Central memory CD8-positive, alpha-beta T cell (primary cell): Measurements from ENCODE around the gene IL19.
A peak's percentile ranks its signal among the peaks of the same experiment; 100 is the strongest.
"Not testable (repeated sequence)": the region's sequence is repeated elsewhere in the genome, so short reads cannot be mapped to it uniquely, and the experiment has no call there.

Source experiments
- ATAC-seq: fragments of 150-1000 bp; cut with Tn5 transposase; replicated peaks from 2 replicates; pipeline ENCODE4 v1.10.0; 2022; ENCODE audit warnings: mild to moderate bottlenecking, moderate FRiP score, moderate number of reproducible peaks; ENCODE audit not compliant: poor library complexity, severe bottlenecking; ENCODE audit errors: extremely low read depth
- DNase-seq, 2 donors: peaks; one replicate each; pipeline ENCODE4 v3.0.0; 2021; ENCODE audit warnings: low spot score in 2 of 2
- H3K27ac Mint-ChIP-seq: one replicate; pipeline ENCODE4 v1.8.0; 2022; ENCODE audit warnings: low read depth, mild to moderate bottlenecking, moderate library complexity, mixed read lengths
- H3K27me3 Mint-ChIP-seq: one replicate; pipeline ENCODE4 v1.8.0; 2022; ENCODE audit warnings: mixed read lengths
- H3K36me3 Mint-ChIP-seq: one replicate; pipeline ENCODE4 v1.8.0; 2022; ENCODE audit warnings: mild to moderate bottlenecking, moderate library complexity, mixed read lengths; ENCODE audit not compliant: insufficient read depth
- H3K4me1 Mint-ChIP-seq: one replicate; pipeline ENCODE4 v1.8.0; 2022; ENCODE audit warnings: mixed read lengths
- H3K4me3 Mint-ChIP-seq: one replicate; pipeline ENCODE4 v1.8.0; 2022; ENCODE audit warnings: mild to moderate bottlenecking, moderate library complexity, mixed read lengths
- H3K9me3 Mint-ChIP-seq: one replicate; pipeline ENCODE4 v1.8.0; 2022; ENCODE audit warnings: mixed read lengths

IL19 gene

DNA sequence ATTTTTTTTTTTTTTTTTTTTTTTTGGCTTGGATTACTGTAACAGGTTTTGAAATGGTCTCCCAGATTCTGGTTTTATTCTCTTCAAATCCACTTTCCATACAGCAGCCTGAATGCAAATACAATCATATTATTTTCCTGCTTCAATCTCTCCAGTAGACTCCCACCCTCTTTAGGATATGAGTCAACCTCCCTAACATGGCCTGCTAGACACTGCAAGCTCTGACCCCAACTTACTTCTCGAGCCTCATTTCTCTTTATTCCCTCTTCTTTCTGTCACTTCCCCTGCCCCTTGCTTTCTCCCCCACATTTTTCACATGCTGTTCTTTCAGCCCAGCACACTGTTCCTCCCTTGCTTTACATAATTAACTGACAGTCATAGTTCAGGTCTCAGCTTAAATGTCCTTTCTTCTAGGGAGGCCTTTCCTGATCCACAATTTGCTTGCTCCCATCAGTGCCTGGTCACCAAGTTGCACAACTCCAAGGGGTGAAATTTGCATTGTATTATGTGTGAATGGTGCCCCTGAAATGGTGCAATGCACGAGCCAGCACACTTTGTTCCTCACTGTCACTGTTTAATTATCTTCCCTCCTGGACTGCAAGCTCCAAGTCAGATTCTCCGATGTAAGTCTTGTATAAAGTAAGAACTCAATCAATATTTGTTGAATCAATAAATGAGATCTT is 22.1 kb upstream of the IL19 start:
- peaks cover 13% of the 10 kb centered on the region for H3K4me1 Mint-ChIP-seq
- no peaks in the 10 kb centered on the region for H3K27me3 Mint-ChIP-seq
- ATAC-seq (no peak), DNase-seq (no peak)
- H3K27ac Mint-ChIP-seq: no peak overlapping the region
- no peaks in the 10 kb centered on the region for H3K9me3 Mint-ChIP-seq
- H3K36me3 Mint-ChIP-seq: no peaks in the 10 kb centered on the region
- no peak overlapping the region for H3K4me3 Mint-ChIP-seq

DNA sequence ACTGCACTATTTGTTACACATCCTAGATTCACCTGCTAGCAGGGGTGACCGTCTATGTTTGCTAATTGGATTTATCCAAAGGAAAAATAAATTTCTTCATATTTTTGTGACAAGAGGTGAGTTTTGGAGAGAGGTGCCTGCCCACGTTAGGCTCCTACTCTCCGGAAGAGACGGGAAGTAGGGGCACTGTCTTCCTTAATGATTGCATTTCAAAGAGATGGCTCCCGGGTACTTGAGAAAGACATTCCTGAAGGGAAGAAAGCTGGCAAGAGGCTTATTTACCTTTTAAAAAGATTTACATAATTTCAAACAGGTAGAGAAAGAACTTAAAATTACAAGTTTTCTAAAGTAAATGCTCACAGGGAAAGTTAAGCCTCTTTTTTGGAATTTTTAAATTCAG is 18.7 kb upstream of the IL19 start:
- Mint-ChIP-seq H3K27ac (no peak overlapping the region), H3K4me1 (peaks cover 20% of the 10 kb centered on the region), H3K27me3 (no peaks in the 10 kb centered on the region), H3K4me3 (no peak overlapping the region), H3K36me3 (no peaks in the 10 kb centered on the region), H3K9me3 (no peaks in the 10 kb centered on the region)
- ATAC-seq: no peak
- no peak for DNase-seq

DNA sequence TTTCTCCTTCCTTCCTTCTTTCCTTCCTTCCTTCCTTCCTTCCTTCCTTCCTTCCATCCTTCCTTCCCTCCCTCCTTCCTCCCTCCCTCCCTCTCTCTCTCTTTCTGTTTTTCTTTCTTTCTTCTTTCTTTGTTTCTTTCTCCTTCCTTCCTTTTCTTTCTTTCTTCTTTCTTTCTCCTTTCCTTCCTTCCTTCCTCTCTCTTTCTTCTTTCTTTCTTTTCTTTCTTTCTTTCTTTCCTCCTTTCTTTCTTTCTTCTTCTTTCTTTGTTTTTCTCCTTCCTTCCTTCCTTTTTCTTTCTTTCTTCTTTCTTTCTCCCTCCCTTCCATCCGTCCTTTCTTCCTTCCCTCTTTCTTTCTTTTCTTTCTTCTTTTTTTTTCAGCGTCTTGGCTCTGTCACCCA is 18.1 kb upstream of the IL19 start:
- Mint-ChIP-seq H3K36me3 (no peaks in the 10 kb centered on the region), H3K27ac (no peak overlapping the region)

DNA sequence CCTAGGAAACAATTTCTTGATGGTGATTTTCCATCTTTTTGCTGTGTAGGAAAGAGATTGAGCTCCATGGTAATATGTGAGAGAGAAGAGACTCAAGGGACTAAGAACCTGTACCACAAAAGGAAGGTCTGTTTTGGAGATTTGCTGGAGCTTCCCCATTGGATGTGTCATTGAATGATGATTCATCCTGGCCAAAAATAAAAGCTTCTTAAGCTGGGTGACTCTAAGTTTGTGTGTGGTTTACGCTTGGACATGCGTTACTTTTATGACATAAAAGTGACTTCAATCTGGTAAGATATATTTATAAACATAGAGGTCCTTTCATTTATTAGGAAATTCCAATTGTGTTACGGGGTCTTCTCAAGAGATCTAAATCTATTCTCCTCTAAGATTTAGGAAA is 17.4 kb upstream of the IL19 start:
- Mint-ChIP-seq H3K27ac (no peak overlapping the region), H3K36me3 (no peaks in the 10 kb centered on the region), H3K27me3 (no peaks in the 10 kb centered on the region), H3K9me3 (no peaks in the 10 kb centered on the region), H3K4me1 (peaks cover 20% of the 10 kb centered on the region), H3K4me3 (no peak overlapping the region)
- ATAC-seq (no peak), DNase-seq (no peak)

More for the DNA sequence above, 18.1 kb upstream of the IL19 start:
- H3K27me3 Mint-ChIP-seq: no peaks in the 10 kb centered on the region
- H3K9me3 Mint-ChIP-seq: no peaks in the 10 kb centered on the region
- ATAC-seq: no peak
- no peak for DNase-seq
- H3K4me3 Mint-ChIP-seq: no peak overlapping the region
- peaks cover 20% of the 10 kb centered on the region for H3K4me1 Mint-ChIP-seq

DNA sequence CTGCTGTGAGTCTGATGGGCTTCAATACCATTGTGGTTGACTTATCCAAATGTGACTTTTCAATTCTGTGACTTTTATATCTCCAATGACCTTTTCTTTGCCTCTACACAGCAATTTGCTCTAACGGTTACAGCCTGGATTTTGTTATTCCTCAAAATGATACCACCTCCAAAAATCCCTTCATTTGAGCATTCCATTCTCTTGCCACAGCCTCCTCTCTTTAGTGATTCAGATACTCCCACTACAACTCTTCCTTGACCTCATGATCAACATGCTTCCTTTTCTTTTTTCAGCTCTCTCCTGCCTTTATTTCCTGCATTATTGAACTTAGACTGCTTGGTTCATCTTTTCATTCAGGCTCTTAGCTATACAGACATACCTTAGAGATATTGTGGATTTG is 16.6 kb upstream of the IL19 start:
- DNase-seq (no peak), ATAC-seq (no peak)
- Mint-ChIP-seq H3K9me3 (no peaks in the 10 kb centered on the region), H3K4me1 (peaks cover 20% of the 10 kb centered on the region), H3K27ac (no peak overlapping the region), H3K27me3 (no peaks in the 10 kb centered on the region), H3K36me3 (no peaks in the 10 kb centered on the region), H3K4me3 (no peak overlapping the region)

DNA sequence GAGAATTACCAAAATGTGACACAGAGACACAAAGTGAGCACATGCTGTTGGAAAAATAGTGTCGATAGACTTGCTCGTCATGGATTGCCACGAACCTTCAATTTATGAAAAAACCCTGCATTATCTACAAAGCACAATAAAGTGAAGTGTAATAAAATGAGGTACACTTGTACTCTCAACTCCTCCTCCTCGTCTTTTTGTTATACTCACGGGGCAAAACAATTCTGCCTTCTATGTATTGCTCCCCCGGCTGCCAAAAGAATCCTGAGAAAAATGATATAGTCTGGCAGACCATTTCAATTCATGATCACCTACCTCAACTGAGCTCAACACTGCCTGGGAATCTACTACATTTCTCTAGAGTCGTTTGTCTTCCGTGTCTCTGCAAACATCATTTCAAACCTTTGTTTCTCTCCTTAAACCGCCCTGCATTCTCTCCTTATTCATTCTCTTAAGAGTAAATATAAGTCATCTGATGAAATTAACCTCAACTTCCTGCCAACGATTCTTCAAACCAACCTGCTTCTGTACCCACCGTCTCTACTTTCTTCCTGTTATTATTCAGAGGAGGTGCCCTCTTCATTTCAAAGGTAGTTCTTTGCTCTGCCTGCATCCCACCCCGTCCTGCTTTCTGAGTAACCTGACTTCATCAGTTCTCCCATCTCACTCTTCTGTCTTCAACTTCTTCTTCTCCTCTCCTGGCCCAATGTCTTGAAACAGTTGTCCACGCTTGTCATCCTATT is 12.9 kb upstream of the IL19 start:
- DNase-seq (no peak), ATAC-seq (peak; percentile 92)
- H3K4me3 Mint-ChIP-seq: no peak overlapping the region
- no peaks in the 10 kb centered on the region for H3K9me3 Mint-ChIP-seq
- no peak overlapping the region for H3K27ac Mint-ChIP-seq
- H3K27me3 Mint-ChIP-seq: no peaks in the 10 kb centered on the region
- peaks cover 1% of the 10 kb centered on the region for H3K36me3 Mint-ChIP-seq
- H3K4me1 Mint-ChIP-seq: peaks cover 20% of the 10 kb centered on the region

DNA sequence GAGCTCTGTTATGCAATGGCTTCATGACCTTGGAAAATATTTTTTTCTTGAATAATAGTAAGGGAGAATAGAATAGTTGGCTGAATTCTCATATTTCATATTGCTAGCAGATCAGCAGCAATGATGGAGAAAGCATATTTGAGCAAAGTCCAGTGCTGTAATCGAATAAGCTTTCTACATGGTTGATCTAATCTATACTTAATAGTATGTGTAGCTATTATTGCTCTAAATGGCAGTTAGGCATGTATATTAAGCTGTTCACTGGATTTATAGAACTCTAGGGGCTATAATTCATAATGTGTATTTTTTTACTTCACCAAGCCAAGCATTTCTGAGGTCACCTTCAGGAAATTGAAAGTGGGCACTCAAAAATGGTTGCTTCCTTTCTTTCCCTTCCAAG is 10.0 kb upstream of the IL19 start:
- no peaks in the 10 kb centered on the region for H3K9me3 Mint-ChIP-seq
- H3K4me1 Mint-ChIP-seq: peaks cover 26% of the 10 kb centered on the region
- DNase-seq (no peak), ATAC-seq (no peak)
- H3K36me3 Mint-ChIP-seq: peaks cover 3% of the 10 kb centered on the region
- H3K27ac Mint-ChIP-seq: no peak overlapping the region
- H3K27me3 Mint-ChIP-seq: no peaks in the 10 kb centered on the region
- no peak overlapping the region for H3K4me3 Mint-ChIP-seq

DNA sequence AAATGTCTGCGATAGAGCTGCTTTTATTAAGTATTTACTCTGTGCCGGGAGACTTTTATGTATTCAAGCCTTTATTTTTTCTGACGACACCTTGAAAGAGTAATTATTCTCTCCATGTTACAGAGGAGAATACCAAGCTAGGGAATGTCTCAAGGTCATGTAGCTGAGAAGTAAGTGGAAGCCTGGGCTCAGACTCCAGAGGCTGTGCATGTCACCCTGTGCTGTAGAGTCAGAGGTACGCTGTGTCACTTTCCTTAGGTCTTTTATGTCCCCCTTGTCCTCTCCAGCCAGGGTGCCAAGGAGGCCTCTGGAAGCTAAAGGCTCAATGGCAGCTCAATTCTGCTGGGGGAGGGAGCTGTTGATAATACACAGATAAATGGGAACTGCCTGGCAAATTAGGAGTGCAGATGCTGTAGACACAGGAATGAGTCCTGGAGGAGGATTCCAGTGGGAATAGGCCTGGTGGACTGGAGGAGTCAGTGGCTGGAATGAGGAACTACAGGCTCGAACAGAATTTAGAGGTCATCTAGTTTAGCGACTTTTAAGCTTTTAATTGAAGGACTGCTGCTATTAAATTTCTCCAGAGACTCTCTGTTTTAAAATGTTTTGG is 9.3 kb upstream of the IL19 start:
- DNase-seq (no peak), ATAC-seq (no peak)
- H3K27ac Mint-ChIP-seq: no peak overlapping the region
- H3K27me3 Mint-ChIP-seq: no peaks in the 10 kb centered on the region
- peaks cover 29% of the 10 kb centered on the region for H3K4me1 Mint-ChIP-seq
- H3K36me3 Mint-ChIP-seq: peaks cover 3% of the 10 kb centered on the region
- no peaks in the 10 kb centered on the region for H3K9me3 Mint-ChIP-seq
- no peak overlapping the region for H3K4me3 Mint-ChIP-seq

DNA sequence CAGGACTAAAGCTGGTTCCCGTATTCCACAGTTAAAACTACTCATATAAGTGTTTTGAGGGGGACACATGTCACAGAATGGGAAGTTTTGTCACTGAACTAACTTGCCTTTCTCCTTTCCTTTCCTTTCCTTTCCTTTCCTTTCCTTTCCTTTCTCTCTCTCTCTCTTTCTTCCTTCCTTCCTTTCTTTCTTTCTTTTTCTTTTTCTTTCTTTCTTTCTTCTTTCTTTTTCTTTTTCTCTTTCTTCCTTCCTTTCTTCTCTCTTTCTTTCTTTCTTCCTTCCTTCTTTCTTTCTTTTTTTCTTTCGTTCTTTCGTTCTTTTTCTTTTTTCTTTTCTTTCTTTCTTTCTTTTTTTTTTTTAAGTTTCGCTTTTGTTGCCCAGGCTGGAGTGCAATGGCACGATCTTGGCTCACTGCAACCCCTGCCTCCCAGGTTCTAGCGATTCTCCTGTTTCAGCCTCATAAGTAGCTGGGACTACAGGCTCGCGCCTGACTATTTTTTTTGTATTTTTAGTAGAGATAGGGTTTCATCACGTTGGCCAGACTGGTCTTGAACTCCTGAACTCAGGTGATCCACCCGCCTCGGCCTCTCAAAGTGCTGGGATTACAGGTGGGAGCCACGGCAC is 7.7 kb upstream of the IL19 start:
- H3K27me3 Mint-ChIP-seq, ATAC-seq, H3K4me3 Mint-ChIP-seq, H3K36me3 Mint-ChIP-seq, H3K9me3 Mint-ChIP-seq, DNase-seq: not testable (repeated sequence)
- Mint-ChIP-seq H3K4me1 (peaks cover 32% of the 10 kb centered on the region), H3K27ac (peak overlapping the region; percentile 57)

DNA sequence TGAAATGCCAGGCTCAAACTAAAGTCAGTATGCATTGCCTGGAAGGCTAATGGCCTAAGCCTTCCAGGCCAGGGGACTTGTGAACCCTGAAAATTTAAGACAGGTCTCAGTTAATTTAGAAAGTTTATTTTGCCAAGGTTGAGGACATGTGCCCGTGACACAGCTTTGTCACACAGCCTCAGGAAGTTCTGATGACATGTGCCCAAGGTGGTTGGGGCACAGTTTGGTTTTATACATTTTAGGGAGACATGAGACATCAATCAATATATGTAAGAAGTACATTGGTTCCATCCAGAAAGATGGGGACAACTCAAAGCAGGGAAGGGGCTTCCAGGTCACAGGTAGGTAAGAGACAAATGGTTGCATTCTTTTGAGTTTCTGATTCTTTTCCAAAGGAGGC is 4.8 kb upstream of the IL19 start:
- H3K36me3 Mint-ChIP-seq, H3K27me3 Mint-ChIP-seq, H3K9me3 Mint-ChIP-seq, H3K27ac Mint-ChIP-seq, ATAC-seq, DNase-seq: not testable (repeated sequence)
- Mint-ChIP-seq H3K4me1 (peaks cover 57% of the 10 kb centered on the region), H3K4me3 (peak overlapping the region; percentile 64)

DNA sequence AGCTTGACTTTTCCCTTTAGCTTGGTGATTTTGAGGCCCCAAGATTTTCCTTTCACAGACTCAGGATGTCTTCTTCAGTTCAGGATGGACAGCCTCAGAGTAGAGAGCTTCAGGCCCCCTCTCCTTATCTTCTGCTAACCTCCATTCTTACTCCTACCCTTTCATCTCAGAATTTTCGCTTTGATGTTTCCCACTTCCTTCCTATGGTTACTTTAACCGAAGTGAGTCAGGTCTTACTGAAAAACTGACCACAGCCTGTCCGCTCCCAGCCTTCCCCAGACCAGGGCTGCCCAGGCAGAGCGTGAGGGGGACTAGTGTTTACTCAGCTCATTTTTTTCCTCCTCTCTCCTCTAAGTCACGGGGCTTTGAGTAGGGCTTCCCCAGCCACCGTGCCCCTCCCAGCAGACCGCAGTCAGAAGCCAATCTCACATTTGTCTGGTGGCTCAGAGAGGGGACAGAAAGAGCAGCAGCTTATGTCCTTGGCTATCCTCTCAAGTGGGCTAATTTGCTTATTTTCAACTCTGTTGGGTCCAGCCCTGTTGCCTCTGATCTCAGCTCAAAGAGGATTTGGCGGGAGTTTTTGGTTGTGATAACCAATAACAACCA is 4.2 kb upstream of the IL19 start:
- peaks cover 1% of the 10 kb centered on the region for H3K36me3 Mint-ChIP-seq
- H3K27ac Mint-ChIP-seq: peak overlapping the region; percentile 85
- H3K27me3 Mint-ChIP-seq: no peaks in the 10 kb centered on the region
- H3K9me3 Mint-ChIP-seq: no peaks in the 10 kb centered on the region
- H3K4me3 Mint-ChIP-seq: peak overlapping the region; percentile 64
- ATAC-seq (peak; percentile 69), DNase-seq (peak; percentile 47 to 61)
- H3K4me1 Mint-ChIP-seq: peaks cover 63% of the 10 kb centered on the region

DNA sequence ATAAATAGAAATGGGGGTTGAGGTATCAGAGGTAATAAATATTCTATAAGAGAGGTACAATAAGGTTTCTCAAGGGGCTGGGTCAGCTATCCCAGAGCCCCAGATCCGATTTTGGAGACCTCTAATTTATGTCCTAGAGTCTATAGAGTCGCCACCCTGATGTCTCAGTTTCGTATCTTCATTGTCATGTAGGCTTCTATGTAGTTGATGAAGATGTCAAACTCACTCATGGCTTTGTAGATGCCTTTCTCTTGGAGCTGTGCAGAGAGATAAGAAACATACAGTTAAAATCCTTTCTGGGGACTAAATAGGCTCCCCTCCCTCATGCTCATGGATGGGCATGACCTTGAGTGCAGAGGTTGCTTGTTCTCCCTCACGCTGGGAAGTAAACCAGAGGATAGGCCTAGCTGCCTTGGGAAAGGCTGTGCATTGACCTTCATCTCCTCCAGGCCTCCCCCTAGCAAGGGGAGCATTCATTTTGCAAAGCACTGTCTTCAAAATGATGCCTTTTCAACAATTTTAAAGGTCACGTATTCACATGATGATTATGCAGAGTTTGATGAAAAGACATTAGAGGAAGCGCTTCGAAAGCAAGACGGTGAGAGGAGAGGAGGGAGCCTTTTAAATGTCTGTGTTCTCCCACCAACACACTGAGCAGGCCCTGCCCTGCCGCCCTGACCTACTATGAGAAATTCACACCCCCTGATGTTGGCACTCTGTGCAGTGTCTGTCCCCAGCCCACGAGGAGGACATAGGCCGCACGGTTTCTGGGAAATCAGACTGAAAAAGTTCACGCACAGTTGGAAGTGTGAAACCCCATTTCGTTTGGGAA is 1.9 kb upstream of the IL19 start:
- Mint-ChIP-seq H3K27ac (peak overlapping the region; percentile 83), H3K4me3 (peak overlapping the region; percentile 47), H3K4me1 (peaks cover 77% of the 10 kb centered on the region), H3K36me3 (peaks cover 3% of the 10 kb centered on the region), H3K27me3 (no peaks in the 10 kb centered on the region), H3K9me3 (no peaks in the 10 kb centered on the region)
- DNase-seq (no peak), ATAC-seq (peak; percentile 21)
